SK-N-SH (cell line): ENCODE results near the gene NECAB2. TPM values are rescaled to one million over a fixed set of nuclear protein-coding genes. Genes with fewer than 3 reads are reported as not detected.

Experiments used
- CTCF ChIA-PET: fragments of 300-600, 350-600 bp; formaldehyde crosslinking; extraction: SDS; loops from one replicate; lab custom pipeline; 2021; lab: Yijun Ruan, JAX
- POLR2A ChIA-PET: fragments of 350-600 bp; sonication (Branson Sonifier 250); formaldehyde crosslinking; extraction: SDS; loops from one replicate; lab custom pipeline; 2020; ENCODE audit warnings: antibody characterized with exemption, inconsistent platforms; lab: Yijun Ruan, JAX
- DNase-seq: peaks from one replicate; pipeline ENCODE4 v3.0.0; 2012
- H2AFZ ChIP-seq: fragments of 200-600 bp; sonication (generic); 2 replicates; pipeline ENCODE4 v1.8.1; 2016; ENCODE audit warnings: antibody characterized with exemption, mild to moderate bottlenecking, low read depth
- H3F3A ChIP-seq: fragments of 200-600 bp; sonication (generic); replicated peaks from 2 replicates; pipeline ENCODE3; 2016; ENCODE audit warnings: antibody characterized with exemption, mild to moderate bottlenecking; ENCODE audit not compliant: insufficient read depth
- H3K27ac ChIP-seq, 2 experiments: fragments of 200-500 bp in 1 of 2; fragments of 200-600 bp in 1 of 2; sonication (Bioruptor generic) in 1 of 2; sonication (generic), shearing (Covaris generic) in 1 of 2; 2 replicates each; pipeline versions ENCODE4 v1.5.1 to v1.6.1; 2014 to 2016; ENCODE audit warnings: low read depth in 2 of 2, inconsistent platforms in 1 of 2, low read length in 1 of 2, mild to moderate bottlenecking in 1 of 2, mixed read lengths in 1 of 2
- H3K27me3 ChIP-seq: fragments of 200-600 bp; sonication (generic), shearing (Covaris generic); 2 replicates; pipeline ENCODE4 v1.6.1; 2016; ENCODE audit warnings: mixed run types; ENCODE audit not compliant: insufficient read depth
- H3K36me3 ChIP-seq, 2 experiments: fragments of 200-500 bp in 1 of 2; fragments of 200-600 bp in 1 of 2; sonication (Bioruptor generic) in 1 of 2; sonication (generic) in 1 of 2; replicated peaks in 1 of 2; 2 replicates each; pipeline versions ENCODE3 to v1.5.1; 2014 to 2016; ENCODE audit warnings: low read length in 1 of 2, mild to moderate bottlenecking in 1 of 2; ENCODE audit not compliant: insufficient read depth in 2 of 2, control insufficient read depth in 1 of 2
- H3K4me1 ChIP-seq, 2 experiments: fragments of 200-500 bp in 1 of 2; fragments of 200-600 bp in 1 of 2; sonication (Bioruptor generic) in 1 of 2; sonication (generic), shearing (Covaris generic) in 1 of 2; 2 replicates each; pipeline versions ENCODE4 v1.5.1 to v1.6.1; 2014 to 2016; ENCODE audit warnings: low read depth in 1 of 2, low read length in 1 of 2, mixed run types in 1 of 2; ENCODE audit not compliant: insufficient read depth in 2 of 2, control insufficient read depth in 1 of 2
- H3K4me2 ChIP-seq: fragments of 200-600 bp; sonication (generic), shearing (Covaris generic); 2 replicates; pipeline ENCODE4 v1.6.1; 2017; ENCODE audit warnings: mixed run types
- H3K4me3 ChIP-seq, 2 experiments: fragments of 200-500 bp in 1 of 2; fragments of 200-600 bp in 1 of 2; sonication (Bioruptor generic) in 1 of 2; sonication (generic), shearing (Covaris generic) in 1 of 2; 2 replicates each; pipeline versions ENCODE4 v1.5.1 to v1.8.1; 2014 to 2016; ENCODE audit warnings: low read depth in 2 of 2, inconsistent platforms in 1 of 2, low read length in 1 of 2, mild to moderate bottlenecking in 1 of 2, mixed read lengths in 1 of 2, moderate library complexity in 1 of 2
- H3K79me2 ChIP-seq: fragments of 200-600 bp; sonication (generic); 2 replicates; pipeline ENCODE4 v1.8.1; 2017; ENCODE audit warnings: mild to moderate bottlenecking; ENCODE audit not compliant: insufficient read depth
- H3K9ac ChIP-seq: fragments of 200-600 bp; sonication (generic); 2 replicates; pipeline ENCODE4 v1.6.1; 2017; ENCODE audit warnings: mixed run types
- H3K9me2 ChIP-seq: fragments of 200-600 bp; sonication (generic); 2 replicates; pipeline ENCODE4 v1.6.1; 2017; ENCODE audit warnings: mixed run types
- H3K9me3 ChIP-seq: fragments of 200-600 bp; sonication (generic); 2 replicates; pipeline ENCODE4 v1.6.1; 2017; ENCODE audit warnings: mixed run types, mild to moderate bottlenecking, moderate library complexity
- H4K20me1 ChIP-seq: fragments of 200-600 bp; sonication (generic); 2 replicates; pipeline ENCODE4 v1.6.1; 2017; ENCODE audit warnings: mild to moderate bottlenecking, mixed run types; ENCODE audit not compliant: insufficient read depth
- ELF1 ChIP-seq: IDR thresholded peaks from 2 replicates; pipeline ENCODE4 v1.4.0; 2012
- EZH2phosphoT487 ChIP-seq: fragments of 200-600 bp; sonication (generic); IDR thresholded peaks from 2 replicates; pipeline ENCODE4 v1.6.1; 2017; ENCODE audit warnings: low read depth, mixed run types, mild to moderate bottlenecking, antibody characterized with exemption, moderate library complexity, borderline replicate concordance
- FOXM1 ChIP-seq: IDR thresholded peaks from 2 replicates; pipeline ENCODE4 v1.4.0; 2012; ENCODE audit warnings: low read depth, mild to moderate bottlenecking
- JUND ChIP-seq: IDR thresholded peaks from 2 replicates; pipeline ENCODE4 v1.4.0; 2012
- MEF2A ChIP-seq: IDR thresholded peaks from 2 replicates; pipeline ENCODE4 v1.4.0; 2012; ENCODE audit warnings: low read depth, borderline replicate concordance
- NRF1 ChIP-seq: IDR thresholded peaks from 2 replicates; pipeline ENCODE4 v1.6.1; 2012; ENCODE audit warnings: low read depth, mild to moderate bottlenecking, low read length
- RAD21 ChIP-seq: IDR thresholded peaks from 2 replicates; pipeline ENCODE4 v1.6.1; 2012; ENCODE audit warnings: mild to moderate bottlenecking, low read length
- RCOR1 ChIP-seq: fragments of 150-350 bp; IDR thresholded peaks from 2 replicates; pipeline ENCODE4 v1.6.1; 2017; ENCODE audit warnings: antibody characterized with exemption, low read length
- RXRA ChIP-seq: IDR thresholded peaks from 2 replicates; pipeline ENCODE4 v1.4.0; 2012; ENCODE audit warnings: low read depth, mild to moderate bottlenecking, borderline replicate concordance
- SIN3A ChIP-seq: IDR thresholded peaks from 2 replicates; pipeline ENCODE4 v1.6.1; 2012; ENCODE audit warnings: low read depth, mild to moderate bottlenecking, low read length, moderate library complexity, borderline replicate concordance
- SMC3 ChIP-seq: IDR thresholded peaks from 2 replicates; pipeline ENCODE4 v1.6.1; 2012; ENCODE audit warnings: low read depth, low read length, improper control_type of control experiment
- TCF12 ChIP-seq: IDR thresholded peaks from 2 replicates; pipeline ENCODE4 v1.4.0; 2012
- TEAD4 ChIP-seq: IDR thresholded peaks from 2 replicates; pipeline ENCODE4 v1.4.0; 2012; ENCODE audit warnings: mild to moderate bottlenecking, borderline replicate concordance; ENCODE audit not compliant: insufficient read depth
- YY1 ChIP-seq: IDR thresholded peaks from 2 replicates; pipeline ENCODE4 v1.4.0; 2012; ENCODE audit warnings: low read depth, mild to moderate bottlenecking
- WGBS: methylation state at CpG from one replicate; pipeline ENCODE4 v1.1.6; 2017; ENCODE audit warnings: low lambda C conversion rate; 5-methylcytosine and 5-hydroxymethylcytosine counted together
- polyA plus RNA-seq, 3 experiments: library from polyadenylated mRNA; depleted of rRNA; stranded (reverse); fragments of >200 nt; gene quantifications; 2 replicates each; pipeline ENCODE4 v1.2.3, GENCODE V29; 2012
- TF ChIP-seq, protein P1 (sequence below): fragments of 150-350 bp; IDR thresholded peaks from 2 replicates; pipeline ENCODE4 v1.6.1; 2016; ENCODE audit warnings: mild to moderate bottlenecking, low read depth, low read length
- TF ChIP-seq, protein P2 (sequence below): IDR thresholded peaks from 2 replicates; pipeline ENCODE4 v1.4.0; 2012; ENCODE audit warnings: low read depth
- TF ChIP-seq, protein P3 (sequence below): IDR thresholded peaks from 2 replicates; pipeline ENCODE4 v1.6.1; 2012; ENCODE audit warnings: mild to moderate bottlenecking, low read depth, low read length, moderate library complexity
- TF ChIP-seq, protein P4 (sequence below): fragments of 150-350 bp; IDR thresholded peaks from 2 replicates; pipeline ENCODE4 v1.6.1; 2017; ENCODE audit warnings: antibody characterized with exemption, low read length, low read depth, borderline replicate concordance

The NECAB2 gene
- polyA plus RNA-seq, 1 of the 3 experiments (the other 2 are of a cell fraction): 0.58 TPM

DNA sequence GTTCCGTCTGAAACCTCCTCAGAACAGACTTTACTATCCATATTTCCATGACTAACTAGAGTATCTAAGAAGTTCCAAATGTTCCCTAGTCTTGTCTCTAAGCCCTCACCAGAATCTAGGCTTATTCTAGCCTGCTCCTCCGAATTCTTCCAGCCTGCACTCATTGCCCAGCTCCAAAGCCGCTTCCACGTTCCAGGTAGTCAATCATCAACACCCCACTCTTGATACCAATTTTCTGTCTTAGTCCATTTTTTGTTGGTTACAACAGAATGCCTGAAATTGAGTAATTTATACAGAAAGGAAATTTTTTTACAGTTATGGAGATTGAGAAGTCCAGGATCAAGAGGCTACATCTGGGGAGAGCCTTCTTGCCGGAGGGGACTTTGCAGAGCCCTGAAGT, 53.4 kb downstream of the NECAB2 start:
- Histone ChIP-seq H3K4me2 (no peak overlapping the region), H3K4me3 (no peak overlapping the region), H3K27ac (no peak overlapping the region), H3K9ac (no peak overlapping the region), H3K4me1 (no peaks in the 10 kb centered on the region), H3F3A (no peaks in the 10 kb centered on the region), H4K20me1 (no peaks in the 10 kb centered on the region), H3K9me3 (no peaks in the 10 kb centered on the region), H3K9me2 (no peaks in the 10 kb centered on the region), H3K79me2 (no peaks in the 10 kb centered on the region), H2AFZ (no peak overlapping the region), H3K27me3 (no peaks in the 10 kb centered on the region), H3K36me3 (no peaks in the 10 kb centered on the region)
- POLR2A ChIA-PET: no interaction called here
- CTCF ChIA-PET: interaction anchor here (1.4 to 1.9 kb wide), 2 partner anchors 42 to 65 kb away, joined by 4 to 6 read pairs; no protein-coding TSS in a partner anchor
- no peak for DNase-seq
- whole genome bisulfite sequencing: 65% methylated on average over 5 of the region's 5 CpGs
- TF ChIP-seq EZH2phosphoT487 (no peak), FOXM1 (no peak), TCF12 (no peak), RAD21 (no peak), SMC3 (no peak), MEF2A (no peak), NRF1 (no peak)
- TF ChIP-seq, protein P1, sequence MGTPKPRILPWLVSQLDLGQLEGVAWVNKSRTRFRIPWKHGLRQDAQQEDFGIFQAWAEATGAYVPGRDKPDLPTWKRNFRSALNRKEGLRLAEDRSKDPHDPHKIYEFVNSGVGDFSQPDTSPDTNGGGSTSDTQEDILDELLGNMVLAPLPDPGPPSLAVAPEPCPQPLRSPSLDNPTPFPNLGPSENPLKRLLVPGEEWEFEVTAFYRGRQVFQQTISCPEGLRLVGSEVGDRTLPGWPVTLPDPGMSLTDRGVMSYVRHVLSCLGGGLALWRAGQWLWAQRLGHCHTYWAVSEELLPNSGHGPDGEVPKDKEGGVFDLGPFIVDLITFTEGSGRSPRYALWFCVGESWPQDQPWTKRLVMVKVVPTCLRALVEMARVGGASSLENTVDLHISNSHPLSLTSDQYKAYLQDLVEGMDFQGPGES: no peak
- TF ChIP-seq, protein P2, sequence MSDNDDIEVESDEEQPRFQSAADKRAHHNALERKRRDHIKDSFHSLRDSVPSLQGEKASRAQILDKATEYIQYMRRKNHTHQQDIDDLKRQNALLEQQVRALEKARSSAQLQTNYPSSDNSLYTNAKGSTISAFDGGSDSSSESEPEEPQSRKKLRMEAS: no peak
- TF ChIP-seq, protein P3, sequence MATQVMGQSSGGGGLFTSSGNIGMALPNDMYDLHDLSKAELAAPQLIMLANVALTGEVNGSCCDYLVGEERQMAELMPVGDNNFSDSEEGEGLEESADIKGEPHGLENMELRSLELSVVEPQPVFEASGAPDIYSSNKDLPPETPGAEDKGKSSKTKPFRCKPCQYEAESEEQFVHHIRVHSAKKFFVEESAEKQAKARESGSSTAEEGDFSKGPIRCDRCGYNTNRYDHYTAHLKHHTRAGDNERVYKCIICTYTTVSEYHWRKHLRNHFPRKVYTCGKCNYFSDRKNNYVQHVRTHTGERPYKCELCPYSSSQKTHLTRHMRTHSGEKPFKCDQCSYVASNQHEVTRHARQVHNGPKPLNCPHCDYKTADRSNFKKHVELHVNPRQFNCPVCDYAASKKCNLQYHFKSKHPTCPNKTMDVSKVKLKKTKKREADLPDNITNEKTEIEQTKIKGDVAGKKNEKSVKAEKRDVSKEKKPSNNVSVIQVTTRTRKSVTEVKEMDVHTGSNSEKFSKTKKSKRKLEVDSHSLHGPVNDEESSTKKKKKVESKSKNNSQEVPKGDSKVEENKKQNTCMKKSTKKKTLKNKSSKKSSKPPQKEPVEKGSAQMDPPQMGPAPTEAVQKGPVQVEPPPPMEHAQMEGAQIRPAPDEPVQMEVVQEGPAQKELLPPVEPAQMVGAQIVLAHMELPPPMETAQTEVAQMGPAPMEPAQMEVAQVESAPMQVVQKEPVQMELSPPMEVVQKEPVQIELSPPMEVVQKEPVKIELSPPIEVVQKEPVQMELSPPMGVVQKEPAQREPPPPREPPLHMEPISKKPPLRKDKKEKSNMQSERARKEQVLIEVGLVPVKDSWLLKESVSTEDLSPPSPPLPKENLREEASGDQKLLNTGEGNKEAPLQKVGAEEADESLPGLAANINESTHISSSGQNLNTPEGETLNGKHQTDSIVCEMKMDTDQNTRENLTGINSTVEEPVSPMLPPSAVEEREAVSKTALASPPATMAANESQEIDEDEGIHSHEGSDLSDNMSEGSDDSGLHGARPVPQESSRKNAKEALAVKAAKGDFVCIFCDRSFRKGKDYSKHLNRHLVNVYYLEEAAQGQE: no peak
- TF ChIP-seq, protein P4, sequence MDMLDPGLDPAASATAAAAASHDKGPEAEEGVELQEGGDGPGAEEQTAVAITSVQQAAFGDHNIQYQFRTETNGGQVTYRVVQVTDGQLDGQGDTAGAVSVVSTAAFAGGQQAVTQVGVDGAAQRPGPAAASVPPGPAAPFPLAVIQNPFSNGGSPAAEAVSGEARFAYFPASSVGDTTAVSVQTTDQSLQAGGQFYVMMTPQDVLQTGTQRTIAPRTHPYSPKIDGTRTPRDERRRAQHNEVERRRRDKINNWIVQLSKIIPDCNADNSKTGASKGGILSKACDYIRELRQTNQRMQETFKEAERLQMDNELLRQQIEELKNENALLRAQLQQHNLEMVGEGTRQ: no peak

DNA sequence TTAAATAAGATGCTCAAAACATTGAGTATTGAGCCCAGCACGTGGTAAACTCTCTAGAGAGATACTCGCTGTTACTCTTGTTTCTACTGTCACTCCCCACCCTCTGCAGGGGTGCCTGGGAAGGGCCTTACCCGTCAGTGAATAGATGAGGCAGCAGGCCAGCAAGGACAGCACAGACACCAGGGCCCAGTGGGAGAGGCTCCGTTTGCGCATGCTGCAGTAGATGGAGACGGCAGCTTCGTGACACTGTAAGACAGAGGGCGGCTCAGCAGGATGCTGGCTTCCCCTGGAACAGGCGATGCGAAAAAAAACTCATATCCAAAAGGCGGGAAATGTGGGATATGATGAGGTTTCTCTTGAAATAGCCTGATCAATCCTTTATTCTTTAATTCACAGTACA, 54.6 kb downstream of the NECAB2 start:
- H3K79me2 ChIP-seq: no peaks in the 10 kb centered on the region
- TF ChIP-seq TEAD4: no peak
- no peak for TF ChIP-seq SIN3A
- TF ChIP-seq JUND: no peak
- TF ChIP-seq ELF1: no peak
- TF ChIP-seq NRF1: no peak
- no peak for TF ChIP-seq RXRA
- no peak for TF ChIP-seq RCOR1
- no peak for TF ChIP-seq YY1
- TF ChIP-seq, all 33 proteins: peak for 0
- no peak for DNase-seq
- Histone ChIP-seq H3K4me3 (no peak overlapping the region), H4K20me1 (no peaks in the 10 kb centered on the region), H3F3A (no peaks in the 10 kb centered on the region), H3K27ac (no peak overlapping the region), H3K9me2 (no peaks in the 10 kb centered on the region), H3K4me1 (no peaks in the 10 kb centered on the region), H3K27me3 (no peaks in the 10 kb centered on the region), H3K36me3 (no peaks in the 10 kb centered on the region), H3K9me3 (no peaks in the 10 kb centered on the region), H2AFZ (no peak overlapping the region), H3K9ac (no peak overlapping the region), H3K4me2 (no peak overlapping the region)
- ChIA-PET POLR2A (no interaction called here), CTCF (interaction anchor here (0.5 to 1.9 kb wide), 3 partner anchors 39 to 66 kb away, joined by 3 to 6 read pairs (median 4); no protein-coding TSS in a partner anchor)
- 75% methylated on average over 11 of the region's 11 CpGs for WGBS
